Measurements from ENCODE around the gene BTG4.

Gene BTG4

DNA sequence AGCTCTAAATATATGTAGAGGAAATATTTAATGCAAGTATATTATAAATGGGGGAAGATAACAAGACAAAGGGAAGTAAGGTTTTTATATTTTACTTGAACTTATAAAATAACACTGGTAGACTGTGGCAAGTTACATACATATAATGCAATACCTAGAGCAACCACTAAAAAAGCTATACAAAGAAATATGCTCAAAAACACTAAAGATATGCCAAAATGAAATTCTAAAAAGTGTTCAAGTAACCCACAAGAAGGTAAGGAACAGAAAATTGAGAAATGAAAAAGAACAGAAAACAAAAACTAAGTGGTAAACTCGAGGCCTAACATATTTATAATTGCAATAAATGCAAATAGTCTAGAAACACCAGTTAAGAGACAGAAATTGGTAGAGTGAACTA lies 32.5 kb downstream of the BTG4 start:
- no peak for DNase-seq

- DNase-seq, result no peak
These were observed 34.3 kb downstream of the BTG4 start for GRCh38 chr11:111477898-111478297.

DNA sequence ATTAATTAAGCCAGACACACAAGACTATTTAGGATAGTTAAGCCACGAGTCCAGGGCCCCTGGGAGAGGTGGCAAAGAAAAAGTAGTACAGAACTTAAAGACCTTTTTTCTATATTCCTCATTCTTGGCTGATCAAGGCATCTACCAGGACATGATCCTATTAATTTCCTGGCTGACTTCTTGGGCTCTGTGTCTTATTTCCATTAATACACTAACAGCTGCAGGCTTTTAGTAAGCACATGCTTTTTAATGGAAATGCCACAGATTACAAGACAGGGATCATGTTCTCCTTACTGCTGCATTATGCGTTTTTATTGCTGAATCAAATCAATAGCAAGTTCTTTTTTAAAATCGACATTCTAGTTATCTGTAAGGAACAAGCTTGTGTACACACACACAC lies 35.2 kb downstream of the BTG4 start:
- no peak for DNase-seq

DNA sequence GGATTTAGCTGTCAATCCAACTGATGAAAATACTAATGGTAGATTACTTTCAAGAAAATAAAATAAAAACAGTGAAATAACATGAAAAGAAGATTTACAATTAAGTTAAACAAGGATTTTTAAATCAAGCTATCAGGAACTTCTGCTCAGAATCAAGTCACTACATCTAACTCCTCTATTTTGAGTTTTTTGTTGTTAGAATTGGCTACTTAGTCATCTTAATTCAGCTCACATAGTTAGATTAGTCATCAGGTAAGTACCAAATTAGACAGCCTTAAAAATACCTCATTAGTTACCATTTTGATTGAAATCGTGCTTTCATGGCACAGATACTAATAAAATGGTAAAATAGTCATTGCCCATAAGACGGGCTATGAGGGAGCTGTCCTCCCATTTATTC lies 35.8 kb downstream of the BTG4 start:
- DNase-seq, result no peak

DNA sequence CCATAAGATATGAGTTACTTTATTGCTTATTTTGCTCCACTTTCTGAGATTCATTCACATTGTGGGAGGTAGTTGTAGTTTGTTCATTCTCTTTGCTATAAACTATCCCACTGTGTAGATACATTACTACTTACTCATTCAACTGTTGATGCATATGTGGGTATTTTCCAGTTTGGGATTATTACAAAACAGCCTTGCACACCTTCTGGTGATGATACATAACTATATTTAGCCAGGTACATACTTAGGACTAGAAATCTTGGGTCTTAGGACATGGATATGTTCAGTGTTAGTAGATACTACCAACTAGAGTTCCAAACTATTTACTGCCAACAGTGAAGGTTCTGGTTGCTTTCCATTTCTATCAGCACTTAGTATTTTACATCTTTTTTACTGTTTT lies 37.8 kb downstream of the BTG4 start:
- DNase-seq, result no peak

DNA sequence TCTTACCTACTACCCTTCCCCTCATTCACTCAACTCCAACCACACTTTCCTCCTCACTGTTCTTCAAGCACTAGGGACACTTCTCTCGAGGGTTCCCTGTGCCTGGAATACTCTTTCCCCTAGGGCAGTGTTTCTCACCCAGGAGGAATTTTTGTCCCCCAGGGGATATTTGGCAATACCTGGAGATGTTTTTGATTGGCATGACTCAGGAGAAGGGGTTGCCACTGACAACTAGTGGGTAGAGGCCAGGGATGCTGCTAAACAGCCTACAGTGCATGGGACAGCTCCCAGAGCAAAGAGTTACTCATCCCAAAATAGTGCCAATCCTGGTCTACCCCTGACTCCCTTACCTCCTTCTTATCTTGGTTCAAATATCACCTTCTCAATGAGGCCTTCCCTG lies 40.0 kb downstream of the BTG4 start:
- no peak for DNase-seq

DNA sequence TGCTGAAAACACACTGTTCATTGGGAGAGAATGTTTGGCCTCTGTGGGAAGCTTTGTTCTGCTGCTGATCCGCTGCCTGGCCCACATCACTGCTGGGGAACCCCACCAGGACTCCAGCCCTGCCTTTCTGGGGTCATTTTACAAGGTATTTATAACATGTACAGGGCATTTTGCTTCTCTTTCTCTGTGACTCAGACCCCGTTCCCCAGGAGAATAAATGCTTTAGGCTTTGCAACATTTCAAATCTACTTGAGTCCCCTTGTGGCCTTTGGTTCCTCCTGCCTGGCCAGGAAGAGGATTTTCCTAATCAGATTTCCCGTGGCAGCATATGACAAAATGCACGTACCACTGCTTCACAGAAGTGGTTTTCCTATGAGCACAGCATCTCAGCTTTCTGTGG lies 43.0 kb downstream of the BTG4 start:
- no peak for DNase-seq

DNA sequence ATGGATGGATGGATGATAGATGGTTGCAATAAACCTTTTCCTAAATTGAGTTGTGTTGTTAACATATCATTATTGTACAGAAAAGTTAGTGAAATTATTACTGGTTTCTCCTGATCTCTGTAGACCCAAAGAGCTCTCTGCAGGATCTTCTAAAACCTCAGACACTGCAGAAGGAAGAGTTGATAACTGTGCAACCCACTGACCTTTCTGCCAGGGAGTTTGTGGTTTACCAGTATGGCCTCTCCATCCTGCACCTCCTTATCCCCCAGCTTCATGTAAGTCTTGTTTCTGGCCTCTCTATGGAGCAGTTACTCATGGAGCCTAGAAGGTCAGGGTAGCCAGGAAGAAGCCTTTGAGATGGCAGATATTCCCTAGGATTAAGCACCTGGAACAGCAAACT lies 45.6 kb downstream of the BTG4 start:
- no peak for DNase-seq

GRCh38 chr11:111465400-111465799 lies 46.8 kb downstream of the BTG4 start:
- no peak for DNase-seq

DNA sequence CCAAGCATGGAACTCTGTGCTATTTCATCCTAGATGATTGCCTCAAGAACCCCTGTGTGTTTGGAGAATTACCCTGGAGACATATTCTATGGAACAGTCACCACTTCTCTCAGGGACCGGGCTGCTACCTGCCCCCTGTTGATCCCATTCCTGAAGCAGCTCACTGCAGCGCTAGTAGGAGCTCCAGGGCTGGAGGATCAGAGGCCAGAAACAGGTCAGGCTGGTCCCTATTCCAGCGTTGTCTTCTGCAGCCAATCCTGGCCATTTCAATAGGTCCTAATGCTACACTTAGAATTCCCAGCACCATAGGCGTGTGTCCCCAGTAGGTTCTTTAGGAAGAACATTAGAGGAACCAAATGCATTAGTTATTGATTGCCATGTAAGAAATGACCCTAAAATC lies 48.9 kb downstream of the BTG4 start:
- no peak for DNase-seq

- no peak for DNase-seq
These were observed 49.9 kb downstream of the BTG4 start for GRCh38 chr11:111462329-111462728.

- DNase-seq, result no peak
These were observed 50.5 kb downstream of the BTG4 start for GRCh38 chr11:111461460-111462235.

- no peak for DNase-seq
These were observed 51.3 kb downstream of the BTG4 start for GRCh38 chr11:111460856-111461255.

DNA sequence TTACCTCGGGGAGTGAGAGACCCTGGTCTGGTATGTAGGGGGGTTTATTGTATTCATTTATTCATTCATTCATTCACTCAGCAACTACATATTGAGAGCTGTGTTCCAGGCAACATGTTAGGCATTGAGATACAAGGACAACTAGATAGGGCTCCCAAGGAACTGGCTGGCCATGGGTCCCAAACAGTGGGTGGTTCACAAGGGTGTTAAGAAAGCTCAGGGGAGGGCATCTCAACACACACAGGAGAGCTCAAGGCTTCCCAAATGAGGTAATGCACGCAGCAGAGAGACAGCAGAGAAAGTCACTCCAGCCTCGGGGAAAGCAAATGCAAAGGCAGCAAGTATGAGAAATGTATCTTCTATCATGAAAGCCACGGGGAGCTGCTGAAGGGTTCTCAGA lies 51.8 kb downstream of the BTG4 start:
- DNase-seq, result no peak

DNA sequence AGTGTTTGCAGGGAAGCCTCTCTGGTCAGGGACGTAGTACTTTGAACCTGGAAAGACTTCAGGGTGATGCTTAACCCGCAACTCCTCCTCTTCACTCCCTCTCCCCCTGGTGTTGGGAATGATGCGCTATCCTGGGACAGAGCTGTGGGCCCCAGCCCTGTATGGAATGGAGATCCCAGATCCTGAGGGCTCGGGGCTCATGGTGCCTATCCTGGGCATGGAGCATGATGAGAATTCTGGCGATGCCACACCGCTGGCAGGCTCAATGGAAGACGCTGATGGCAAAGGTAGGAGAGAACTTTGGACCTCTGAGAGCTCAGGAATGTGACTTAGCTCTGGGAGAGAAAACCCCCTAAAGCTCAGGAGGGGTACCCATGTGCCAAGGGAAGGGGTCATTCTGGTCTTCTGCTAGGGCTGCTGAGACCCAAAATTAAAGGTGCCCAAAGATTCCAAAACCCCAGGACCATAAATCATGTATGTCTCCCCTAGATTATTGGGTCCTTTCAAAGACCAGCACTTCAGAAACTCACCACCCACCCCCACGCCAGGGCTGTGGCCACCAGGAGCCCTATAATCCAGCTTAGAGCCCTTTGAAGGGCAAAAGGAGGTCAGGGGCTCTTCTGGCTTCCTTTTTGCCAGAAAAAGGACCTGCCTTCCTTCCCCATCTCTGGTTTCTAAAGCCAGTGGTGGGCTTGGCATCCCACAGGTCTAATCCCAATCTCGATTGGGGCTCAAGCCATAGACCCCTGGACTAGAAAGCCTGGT lies 52.5 kb downstream of the BTG4 start:
- no peak for DNase-seq

- DNase-seq, result no peak
These were observed 54.3 kb downstream of the BTG4 start for GRCh38 chr11:111457731-111458368.

- no peak for DNase-seq
These were observed 55.1 kb downstream of the BTG4 start for GRCh38 chr11:111456859-111457730.

GRCh38 chr11:111456086-111456858 lies 55.9 kb downstream of the BTG4 start:
- DNase-seq, result no peak

GRCh38 chr11:111455291-111456085 lies 56.7 kb downstream of the BTG4 start:
- no peak for DNase-seq

DNA sequence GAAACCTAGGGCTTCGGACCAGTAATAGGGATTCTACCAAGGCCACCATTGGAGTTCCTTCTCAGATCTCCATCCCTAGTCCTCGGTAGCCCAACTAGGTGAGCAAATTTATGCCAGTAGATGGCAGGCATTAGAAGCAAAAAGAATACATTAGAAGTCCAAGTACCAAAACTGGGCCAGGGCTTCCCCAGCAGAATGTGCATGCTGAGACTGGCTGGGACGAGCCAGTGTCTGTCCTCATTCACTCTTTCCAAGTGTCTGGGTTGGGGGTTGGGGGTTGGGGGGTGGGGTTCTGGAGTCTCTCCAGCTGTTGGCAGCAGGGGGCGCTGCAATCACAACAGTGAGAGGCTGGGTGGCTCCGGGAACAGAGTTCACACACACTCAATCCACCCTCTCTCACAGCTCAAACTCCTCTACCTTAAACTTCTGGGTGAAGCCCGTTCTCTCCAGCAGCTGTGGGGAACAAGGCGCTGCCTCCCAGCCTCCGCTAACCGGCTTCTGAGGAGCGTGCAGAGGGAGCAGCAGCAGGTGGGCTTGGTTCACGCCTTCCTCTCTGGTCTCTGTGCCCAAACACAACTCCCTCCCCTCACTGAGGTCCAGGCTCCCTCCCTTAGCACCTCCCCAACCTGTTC lies 57.5 kb downstream of the BTG4 start:
- DNase-seq, result peak in 1 of 2 experiments; percentile 8

All from activated CD4-positive, alpha-beta T cell treated with anti-CD3 and anti-CD28 coated beads, Interleukin-2, amount 50 U/mL, for 4 hours (primary cell).